HepG2 (cell line): ENCODE data around the gene WDR53. TPM values are rescaled to one million over a fixed set of nuclear protein-coding genes. Genes with fewer than 3 reads are reported as not detected.

ENCODE experiments used
- ATF7 ChIP-seq, 2 experiments: fragments of 450-650 bp in 1 of 2; sonication (generic) in 1 of 2; formaldehyde crosslinking in 1 of 2; IDR thresholded peaks; 2 replicates each; pipeline versions ENCODE4 v1.4.0 to v1.6.1; 2016 to 2020; ENCODE audit warnings: antibody characterized with exemption in 1 of 2, mild to moderate bottlenecking in 1 of 2, missing genetic modification reagents in 1 of 2
- DMAP1 ChIP-seq: IDR thresholded peaks from 2 replicates; pipeline ENCODE4 v1.6.1; 2016
- PRDM10 ChIP-seq: sonication (generic); formaldehyde crosslinking; IDR thresholded peaks from 2 replicates; pipeline ENCODE4 v1.4.0; 2020; ENCODE audit warnings: low read depth, missing genetic modification reagents
- RNF2 ChIP-seq: fragments of 450-650 bp; conservative IDR thresholded peaks from 2 replicates; pipeline ENCODE4 v1.6.1; 2016; ENCODE audit warnings: low read depth
- ZNF282 ChIP-seq: fragments of 450-650 bp; IDR thresholded peaks from 2 replicates; pipeline ENCODE4 v1.6.1; 2018; ENCODE audit not compliant: partially characterized antibody
- ZNF75D ChIP-seq: sonication (generic); formaldehyde crosslinking; IDR thresholded peaks from 2 replicates; pipeline ENCODE4 v1.8.1; 2023; ENCODE audit warnings: missing genetic modification reagents, mild to moderate bottlenecking, borderline replicate concordance
- polyA plus RNA-seq, 8 experiments: library from polyadenylated mRNA; depleted of rRNA in 3 of 8; stranded (reverse) in 7 of 8; unstranded in 1 of 8; fragments of >200 nt; fragmentation: Illumina TruSeq in 4 of 8; extraction: Trizol in 4 of 8; gene quantifications; 2 replicates each; pipeline versions ENCODE4 v1.2.1 to v1.2.3, GENCODE V29; 2011 to 2016; ENCODE audit warnings: low read depth in 4 of 8, missing spikeins in 1 of 8, mixed read lengths in 1 of 8; ENCODE audit not compliant: insufficient read depth in 1 of 8
- total RNA-seq, 5 experiments: library from RNA; depleted of rRNA; stranded (reverse); fragments of >200 nt; fragmentation: Illumina TruSeq; extraction: Trizol; gene quantifications; 2 replicates each; pipeline ENCODE4 v1.2.3, GENCODE V29; 2016; ENCODE audit warnings: low read depth in 1 of 5
- TF ChIP-seq, protein P1 (sequence below): sonication (generic); formaldehyde crosslinking; IDR thresholded peaks from 2 replicates; pipeline ENCODE4 v1.4.0; 2020; ENCODE audit warnings: missing genetic modification reagents
- TF ChIP-seq, protein P2 (sequence below): sonication (generic); formaldehyde crosslinking; IDR thresholded peaks from 2 replicates; pipeline ENCODE4 v1.5.0; 2020; ENCODE audit warnings: mild to moderate bottlenecking, missing genetic modification reagents, borderline replicate concordance
- TF ChIP-seq, protein P3 (sequence below): sonication (generic); formaldehyde crosslinking; IDR thresholded peaks from 2 replicates; pipeline ENCODE4 v1.8.1; 2022; ENCODE audit warnings: mild to moderate bottlenecking, missing genetic modification reagents
- TF ChIP-seq, protein P4 (sequence below): sonication (generic); formaldehyde crosslinking; IDR thresholded peaks from 2 replicates; pipeline ENCODE4 v1.5.0; 2020; ENCODE audit warnings: missing genetic modification reagents, mild to moderate bottlenecking, borderline replicate concordance

WDR53 gene
- total and polyA plus RNA-seq, 2 of the 13 experiments (the other 11 are each of a cell fraction or from before 2014, with no cell fraction given), result 3.5 to 7.7 TPM

GRCh38 chr3:196568246-196569002, at the start of gene WDR53, which contains the start of gene FBXO45 (continued):
- TF ChIP-seq, protein P1, sequence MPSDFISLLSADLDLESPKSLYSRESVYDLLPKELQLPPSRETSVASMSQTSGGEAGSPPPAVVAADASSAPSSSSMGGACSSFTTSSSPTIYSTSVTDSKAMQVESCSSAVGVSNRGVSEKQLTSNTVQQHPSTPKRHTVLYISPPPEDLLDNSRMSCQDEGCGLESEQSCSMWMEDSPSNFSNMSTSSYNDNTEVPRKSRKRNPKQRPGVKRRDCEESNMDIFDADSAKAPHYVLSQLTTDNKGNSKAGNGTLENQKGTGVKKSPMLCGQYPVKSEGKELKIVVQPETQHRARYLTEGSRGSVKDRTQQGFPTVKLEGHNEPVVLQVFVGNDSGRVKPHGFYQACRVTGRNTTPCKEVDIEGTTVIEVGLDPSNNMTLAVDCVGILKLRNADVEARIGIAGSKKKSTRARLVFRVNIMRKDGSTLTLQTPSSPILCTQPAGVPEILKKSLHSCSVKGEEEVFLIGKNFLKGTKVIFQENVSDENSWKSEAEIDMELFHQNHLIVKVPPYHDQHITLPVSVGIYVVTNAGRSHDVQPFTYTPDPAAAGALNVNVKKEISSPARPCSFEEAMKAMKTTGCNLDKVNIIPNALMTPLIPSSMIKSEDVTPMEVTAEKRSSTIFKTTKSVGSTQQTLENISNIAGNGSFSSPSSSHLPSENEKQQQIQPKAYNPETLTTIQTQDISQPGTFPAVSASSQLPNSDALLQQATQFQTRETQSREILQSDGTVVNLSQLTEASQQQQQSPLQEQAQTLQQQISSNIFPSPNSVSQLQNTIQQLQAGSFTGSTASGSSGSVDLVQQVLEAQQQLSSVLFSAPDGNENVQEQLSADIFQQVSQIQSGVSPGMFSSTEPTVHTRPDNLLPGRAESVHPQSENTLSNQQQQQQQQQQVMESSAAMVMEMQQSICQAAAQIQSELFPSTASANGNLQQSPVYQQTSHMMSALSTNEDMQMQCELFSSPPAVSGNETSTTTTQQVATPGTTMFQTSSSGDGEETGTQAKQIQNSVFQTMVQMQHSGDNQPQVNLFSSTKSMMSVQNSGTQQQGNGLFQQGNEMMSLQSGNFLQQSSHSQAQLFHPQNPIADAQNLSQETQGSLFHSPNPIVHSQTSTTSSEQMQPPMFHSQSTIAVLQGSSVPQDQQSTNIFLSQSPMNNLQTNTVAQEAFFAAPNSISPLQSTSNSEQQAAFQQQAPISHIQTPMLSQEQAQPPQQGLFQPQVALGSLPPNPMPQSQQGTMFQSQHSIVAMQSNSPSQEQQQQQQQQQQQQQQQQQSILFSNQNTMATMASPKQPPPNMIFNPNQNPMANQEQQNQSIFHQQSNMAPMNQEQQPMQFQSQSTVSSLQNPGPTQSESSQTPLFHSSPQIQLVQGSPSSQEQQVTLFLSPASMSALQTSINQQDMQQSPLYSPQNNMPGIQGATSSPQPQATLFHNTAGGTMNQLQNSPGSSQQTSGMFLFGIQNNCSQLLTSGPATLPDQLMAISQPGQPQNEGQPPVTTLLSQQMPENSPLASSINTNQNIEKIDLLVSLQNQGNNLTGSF (CRISPR knock-in tag), result peak; percentile 53; the same call in 1 of the 2 replicates
- TF ChIP-seq, protein P2, sequence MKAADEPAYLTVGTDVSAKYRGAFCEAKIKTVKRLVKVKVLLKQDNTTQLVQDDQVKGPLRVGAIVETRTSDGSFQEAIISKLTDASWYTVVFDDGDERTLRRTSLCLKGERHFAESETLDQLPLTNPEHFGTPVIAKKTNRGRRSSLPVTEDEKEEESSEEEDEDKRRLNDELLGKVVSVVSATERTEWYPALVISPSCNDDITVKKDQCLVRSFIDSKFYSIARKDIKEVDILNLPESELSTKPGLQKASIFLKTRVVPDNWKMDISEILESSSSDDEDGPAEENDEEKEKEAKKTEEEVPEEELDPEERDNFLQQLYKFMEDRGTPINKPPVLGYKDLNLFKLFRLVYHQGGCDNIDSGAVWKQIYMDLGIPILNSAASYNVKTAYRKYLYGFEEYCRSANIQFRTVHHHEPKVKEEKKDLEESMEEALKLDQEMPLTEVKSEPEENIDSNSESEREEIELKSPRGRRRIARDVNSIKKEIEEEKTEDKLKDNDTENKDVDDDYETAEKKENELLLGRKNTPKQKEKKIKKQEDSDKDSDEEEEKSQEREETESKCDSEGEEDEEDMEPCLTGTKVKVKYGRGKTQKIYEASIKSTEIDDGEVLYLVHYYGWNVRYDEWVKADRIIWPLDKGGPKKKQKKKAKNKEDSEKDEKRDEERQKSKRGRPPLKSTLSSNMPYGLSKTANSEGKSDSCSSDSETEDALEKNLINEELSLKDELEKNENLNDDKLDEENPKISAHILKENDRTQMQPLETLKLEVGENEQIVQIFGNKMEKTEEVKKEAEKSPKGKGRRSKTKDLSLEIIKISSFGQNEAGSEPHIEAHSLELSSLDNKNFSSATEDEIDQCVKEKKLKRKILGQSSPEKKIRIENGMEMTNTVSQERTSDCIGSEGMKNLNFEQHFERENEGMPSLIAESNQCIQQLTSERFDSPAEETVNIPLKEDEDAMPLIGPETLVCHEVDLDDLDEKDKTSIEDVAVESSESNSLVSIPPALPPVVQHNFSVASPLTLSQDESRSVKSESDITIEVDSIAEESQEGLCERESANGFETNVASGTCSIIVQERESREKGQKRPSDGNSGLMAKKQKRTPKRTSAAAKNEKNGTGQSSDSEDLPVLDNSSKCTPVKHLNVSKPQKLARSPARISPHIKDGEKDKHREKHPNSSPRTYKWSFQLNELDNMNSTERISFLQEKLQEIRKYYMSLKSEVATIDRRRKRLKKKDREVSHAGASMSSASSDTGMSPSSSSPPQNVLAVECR (CRISPR knock-in tag), result peak; percentile 94; the same call in 1 of the 2 replicates
- TF ChIP-seq DMAP1 (peak; percentile 73), ZNF75D (CRISPR knock-in tag) (no peak), ATF7 (IDR thresholded peaks at IDR 0.05) (no peak), ATF7 (CRISPR knock-in tag; IDR thresholded peaks at IDR 0.05) (0 out of 2 replicates have a peak, but pooled peaks have one; percentile 54), ZNF282 (no peak), RNF2 (peak; percentile 85; the same call in 1 of the 2 replicates), PRDM10 (peak; percentile 42; the same call in 1 of the 2 replicates)
- TF ChIP-seq, protein P3, sequence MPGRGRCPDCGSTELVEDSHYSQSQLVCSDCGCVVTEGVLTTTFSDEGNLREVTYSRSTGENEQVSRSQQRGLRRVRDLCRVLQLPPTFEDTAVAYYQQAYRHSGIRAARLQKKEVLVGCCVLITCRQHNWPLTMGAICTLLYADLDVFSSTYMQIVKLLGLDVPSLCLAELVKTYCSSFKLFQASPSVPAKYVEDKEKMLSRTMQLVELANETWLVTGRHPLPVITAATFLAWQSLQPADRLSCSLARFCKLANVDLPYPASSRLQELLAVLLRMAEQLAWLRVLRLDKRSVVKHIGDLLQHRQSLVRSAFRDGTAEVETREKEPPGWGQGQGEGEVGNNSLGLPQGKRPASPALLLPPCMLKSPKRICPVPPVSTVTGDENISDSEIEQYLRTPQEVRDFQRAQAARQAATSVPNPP, result 0 out of 2 replicates have a peak, but pooled peaks have one; percentile 28
- TF ChIP-seq, protein P4, sequence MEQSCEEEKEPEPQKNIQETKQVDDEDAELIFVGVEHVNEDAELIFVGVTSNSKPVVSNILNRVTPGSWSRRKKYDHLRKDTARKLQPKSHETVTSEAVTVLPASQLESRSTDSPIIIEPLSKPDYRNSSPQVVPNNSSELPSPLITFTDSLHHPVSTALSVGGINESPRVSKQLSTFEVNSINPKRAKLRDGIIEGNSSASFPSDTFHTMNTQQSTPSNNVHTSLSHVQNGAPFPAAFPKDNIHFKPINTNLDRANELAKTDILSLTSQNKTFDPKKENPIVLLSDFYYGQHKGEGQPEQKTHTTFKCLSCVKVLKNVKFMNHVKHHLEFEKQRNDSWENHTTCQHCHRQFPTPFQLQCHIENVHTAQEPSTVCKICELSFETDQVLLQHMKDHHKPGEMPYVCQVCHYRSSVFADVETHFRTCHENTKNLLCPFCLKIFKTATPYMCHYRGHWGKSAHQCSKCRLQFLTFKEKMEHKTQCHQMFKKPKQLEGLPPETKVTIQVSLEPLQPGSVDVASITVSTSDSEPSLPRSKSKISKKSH (CRISPR knock-in tag), result no peak
